Left ventricle myocardium inferior (tissue), 1 donor: ENCODE results near the gene C5orf46. TPM values are rescaled to one million over a fixed set of nuclear protein-coding genes. Genes with fewer than 3 reads are reported as not detected.
"Not testable (repeated sequence)": the region's sequence is repeated elsewhere in the genome, so short reads cannot be mapped to it uniquely, and the experiment has no call there.

Experiments
- DNase-seq: peaks from one replicate; pipeline ENCODE4 v3.0.0-alpha.2; 2020
- H3K27ac ChIP-seq: fragments of 200-600 bp; replicated peaks from 2 replicates; pipeline ENCODE4 v1.8.0; 2021
- H3K27me3 ChIP-seq: fragments of 200-600 bp; 2 replicates; pipeline ENCODE4 v1.8.0; 2021; ENCODE audit warnings: low read depth
- H3K36me3 ChIP-seq: fragments of 200-600 bp; 2 replicates; pipeline ENCODE4 v1.8.0; 2021
- H3K4me1 ChIP-seq: fragments of 200-600 bp; 2 replicates; pipeline ENCODE4 v1.8.0; 2021
- H3K4me3 ChIP-seq: fragments of 200-600 bp; 2 replicates; pipeline ENCODE4 v1.8.0; 2021; ENCODE audit warnings: mild to moderate bottlenecking, moderate library complexity
- H3K9me3 ChIP-seq: fragments of 200-600 bp; replicated peaks from 2 replicates; pipeline ENCODE4 v1.8.0; 2021
- CTCF ChIP-seq: fragments of 200-600 bp; IDR thresholded peaks from 2 replicates; pipeline ENCODE4 v1.8.0; 2021; ENCODE audit warnings: antibody characterized with exemption, mild to moderate bottlenecking, borderline replicate concordance
- intact Hi-C: fragments of 100-400 bp; cut with micrococcal nuclease; formaldehyde crosslinking; loops from one replicate; pipeline ENCODE4 v1.11.0; 2022
- total RNA-seq: library from RNA; stranded (reverse); fragmentation: NEBNext Ultra II Directional; extraction: Animal tissue kit (Norgen Biotek cat#: 25700); gene quantifications from one replicate; pipeline ENCODE4 v1.2.1, GENCODE V29; 2021
- donor health status: DM: no; HTN: yes; CAD: no; lungs with severe emphysema.

C5orf46 gene
- total RNA-seq, 1 donor from 2014 or later = 12.0 TPM

GRCh38 chr5:147876141-147876540 is 30.2 kb downstream of the C5orf46 start:
- intact Hi-C loops = no loop called here
- TF ChIP-seq CTCF = no peak

DNA sequence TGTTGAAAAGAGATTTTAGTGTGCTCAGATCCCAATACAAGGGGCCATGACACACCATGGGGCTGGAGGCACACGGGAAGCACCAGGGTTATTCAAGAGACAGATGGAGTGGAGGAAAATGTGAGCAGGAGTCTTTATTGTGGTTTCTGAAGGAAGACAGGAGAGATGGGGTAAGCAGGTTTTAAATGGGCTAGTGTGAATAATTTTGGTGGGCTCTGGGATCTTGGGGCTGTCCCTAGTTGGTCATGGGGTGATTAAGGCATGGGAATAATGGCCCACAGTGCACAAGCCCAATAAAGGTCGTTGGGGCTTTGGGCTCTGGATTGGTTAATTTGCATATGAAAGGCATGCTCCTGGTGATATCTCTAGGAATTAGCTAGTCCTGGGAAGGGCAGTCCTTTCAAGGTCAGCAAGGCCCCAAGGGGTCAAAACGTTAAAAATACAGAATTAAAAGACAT is 31.4 kb downstream of the C5orf46 start:
- H3K4me3 ChIP-seq = no peak overlapping the region
- intact Hi-C loops = no loop called here
- no peak for TF ChIP-seq CTCF
- no peaks in the 10 kb centered on the region for H3K36me3 ChIP-seq
- H3K27ac ChIP-seq = no peak overlapping the region
- no peaks in the 10 kb centered on the region for H3K4me1 ChIP-seq
- no peaks in the 10 kb centered on the region for H3K9me3 ChIP-seq
- no peaks in the 10 kb centered on the region for H3K27me3 ChIP-seq
- no peak for DNase-seq

More at GRCh38 chr5:147876141-147876540, 30.2 kb downstream of the C5orf46 start:
- Histone ChIP-seq H3K4me3 (no peak overlapping the region), H3K27me3 (no peaks in the 10 kb centered on the region), H3K4me1 (no peaks in the 10 kb centered on the region), H3K36me3 (no peaks in the 10 kb centered on the region), H3K27ac (no peak overlapping the region), H3K9me3 (no peaks in the 10 kb centered on the region)
- DNase-seq = no peak

GRCh38 chr5:147874118-147874875 is 32.0 kb downstream of the C5orf46 start:
- H3K27me3 ChIP-seq, H3K9me3 ChIP-seq, H3K27ac ChIP-seq, intact Hi-C loops, DNase-seq, H3K4me3 ChIP-seq, H3K36me3 ChIP-seq, H3K4me1 ChIP-seq: not testable (repeated sequence)

- intact Hi-C loops, H3K27me3 ChIP-seq, DNase-seq: not testable (repeated sequence)
Observed at GRCh38 chr5:147872744-147873435, 33.4 kb downstream of the C5orf46 start.

GRCh38 chr5:147871980-147872549 is 34.3 kb downstream of the C5orf46 start:
- H3K27me3 ChIP-seq, H3K4me1 ChIP-seq, H3K27ac ChIP-seq, intact Hi-C loops, H3K36me3 ChIP-seq, DNase-seq, H3K4me3 ChIP-seq, H3K9me3 ChIP-seq: not testable (repeated sequence)

More at GRCh38 chr5:147872744-147873435, 33.4 kb downstream of the C5orf46 start:
- H3K27ac ChIP-seq, H3K4me3 ChIP-seq, H3K4me1 ChIP-seq, H3K9me3 ChIP-seq, H3K36me3 ChIP-seq: not testable (repeated sequence)

DNA sequence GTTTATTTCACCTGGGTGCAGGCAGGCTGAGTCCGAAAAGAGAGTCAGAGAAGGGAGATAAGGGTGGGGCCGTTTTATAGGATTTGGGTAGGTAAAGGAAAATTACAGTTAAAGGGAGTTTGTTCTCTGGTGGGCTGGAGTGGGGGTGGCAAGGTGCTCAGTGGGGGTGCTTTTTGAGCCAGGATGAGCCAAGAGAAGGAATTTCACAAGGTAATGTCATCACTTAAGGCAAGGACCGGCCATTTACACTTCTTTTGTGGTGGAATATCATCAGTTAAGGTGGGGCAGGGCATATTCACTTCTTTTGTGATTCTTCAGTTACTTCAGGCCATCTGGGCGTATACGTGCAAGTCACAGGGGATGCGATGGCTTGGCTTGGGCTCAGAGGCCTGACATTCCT is 36.4 kb downstream of the C5orf46 start:
- H3K4me1 ChIP-seq, H3K9me3 ChIP-seq, intact Hi-C loops, H3K4me3 ChIP-seq, H3K27ac ChIP-seq, H3K36me3 ChIP-seq, H3K27me3 ChIP-seq, DNase-seq: not testable (repeated sequence)

- no peaks in the 10 kb centered on the region for H3K27me3 ChIP-seq
- no peak for TF ChIP-seq CTCF
- H3K9me3 ChIP-seq = no peaks in the 10 kb centered on the region
- H3K4me3 ChIP-seq = no peak overlapping the region
- H3K27ac ChIP-seq = no peak overlapping the region
- no peak for DNase-seq
- H3K36me3 ChIP-seq = no peaks in the 10 kb centered on the region
- no peaks in the 10 kb centered on the region for H3K4me1 ChIP-seq
- intact Hi-C loops = no loop called here
Observed at GRCh38 chr5:147869112-147869511, 37.2 kb downstream of the C5orf46 start.
